CD4-positive, CD25-positive, alpha-beta regulatory T cell (primary cell): ENCODE measurements around the gene MBNL1. TPM values are rescaled to one million over a fixed set of nuclear protein-coding genes. Genes with fewer than 3 reads are reported as not detected.

Source experiments
- ATAC-seq, 2 donors: fragments of 150-1000 bp; cut with Tn5 transposase; one replicate each; pipeline ENCODE4 v1.10.0; 2021; ENCODE audit warnings: low read depth in 2 of 2, moderate number of reproducible peaks in 2 of 2, moderate library complexity in 1 of 2
- DNase-seq, 3 donors: peaks; one replicate each; pipeline versions ENCODE4 v3.0.0 to v3.0.0-alpha.2; 2012 to 2022; ENCODE audit warnings: mixed read lengths in 1 of 3
- H3K27ac ChIP-seq: one replicate; pipeline ENCODE4 v1.7.0; 2013; ENCODE audit warnings: mild to moderate bottlenecking, low read length; ENCODE audit not compliant: insufficient read depth, poor library complexity, severe bottlenecking
- H3K27me3 ChIP-seq: one replicate; pipeline ENCODE4 v1.7.0; 2013; ENCODE audit warnings: low read length; ENCODE audit not compliant: control insufficient read depth, insufficient read depth
- H3K36me3 ChIP-seq: one replicate; pipeline ENCODE4 v1.7.0; 2013; ENCODE audit warnings: mild to moderate bottlenecking, low read length, moderate library complexity; ENCODE audit not compliant: control insufficient read depth, insufficient read depth
- H3K4me1 ChIP-seq: 2 replicates; pipeline ENCODE4 v1.7.0; 2013; ENCODE audit warnings: mild to moderate bottlenecking, low read length; ENCODE audit not compliant: insufficient read depth, control insufficient read depth, poor library complexity, severe bottlenecking
- H3K4me3 ChIP-seq: one replicate; pipeline ENCODE4 v1.7.0; 2013; ENCODE audit warnings: low read depth, mild to moderate bottlenecking, low read length, moderate library complexity
- H3K9me3 ChIP-seq, 2 experiments: 1 replicate in 1 of 2; 2 replicates in 1 of 2; pipeline ENCODE4 v1.7.0; 2013; ENCODE audit warnings: low read length in 2 of 2, mild to moderate bottlenecking in 1 of 2, moderate library complexity in 1 of 2; ENCODE audit not compliant: control insufficient read depth in 2 of 2
- H3K27ac Mint-ChIP-seq, 3 donors: one replicate each; pipeline ENCODE4 v1.8.0; 2020 to 2022; ENCODE audit warnings: mild to moderate bottlenecking in 3 of 3, mixed read lengths in 3 of 3, moderate library complexity in 2 of 3
- H3K27me3 Mint-ChIP-seq: one replicate; pipeline ENCODE4 v1.8.0; 2022; ENCODE audit warnings: mild to moderate bottlenecking, mixed read lengths
- H3K36me3 Mint-ChIP-seq: one replicate; pipeline ENCODE4 v1.8.0; 2020; ENCODE audit warnings: mixed read lengths
- H3K4me1 Mint-ChIP-seq, 4 donors: one replicate each; pipeline ENCODE4 v1.8.0; 2020 to 2022; ENCODE audit warnings: mixed read lengths in 4 of 4, mild to moderate bottlenecking in 1 of 4
- H3K4me3 Mint-ChIP-seq, 4 donors: one replicate each; pipeline ENCODE4 v1.8.0; 2020 to 2022; ENCODE audit warnings: mild to moderate bottlenecking in 4 of 4, mixed read lengths in 4 of 4, moderate library complexity in 3 of 4
- H3K9me3 Mint-ChIP-seq, 7 donors: one replicate each; pipeline ENCODE4 v1.8.0; 2020 to 2022; ENCODE audit warnings: mixed read lengths in 7 of 7, mild to moderate bottlenecking in 3 of 7, moderate library complexity in 2 of 7
- polyA plus RNA-seq, 4 donors: library from polyadenylated mRNA; unstranded; fragments of 300-500 nt; fragmentation: Illumina TruSeq; gene quantifications; one replicate each; pipeline ENCODE4 v1.2.3, GENCODE V29; 2021
- total RNA-seq: library from RNA; stranded (reverse); gene quantifications from one replicate; pipeline ENCODE4 v1.2.3, GENCODE V29; 2022

Gene MBNL1
- total and polyA plus RNA-seq, 5 donors from 2014 or later = 221 to 726 (median 252) TPM

GRCh38 chr3:152322756-152323155, 54.0 kb downstream of the MBNL1 start:
- peak in 1 of 3 donors; percentile 61 for DNase-seq
- peak overlapping the region; percentile 76 for H3K27ac ChIP-seq
- peak overlapping the region; percentile 45 to 83 (median 66) for H3K27ac Mint-ChIP-seq

DNA sequence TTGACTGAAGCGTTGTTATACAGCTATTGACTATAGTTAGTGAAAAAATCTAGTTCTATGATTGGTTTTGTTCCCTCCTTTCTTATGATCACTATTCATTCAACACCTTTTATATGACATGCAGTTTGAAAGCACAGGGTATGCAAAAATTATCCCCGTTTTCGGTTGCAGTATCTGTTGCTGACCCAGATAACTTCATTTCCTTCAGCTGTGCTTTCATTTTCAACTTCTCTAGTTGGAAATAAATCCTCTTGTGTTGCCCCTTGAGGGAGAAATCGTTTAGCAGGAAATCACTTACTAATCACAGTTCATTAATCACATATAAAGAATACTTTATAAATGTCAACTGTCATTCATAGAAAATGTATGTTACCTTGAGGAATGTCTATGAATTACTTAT, 55.1 kb downstream of the MBNL1 start:
- Histone ChIP-seq H3K9me3 (no peaks in the 10 kb centered on the region), H3K4me3 (peak overlapping the region; percentile 77), H3K4me1 (peaks cover 73% of the 10 kb centered on the region), H3K27me3 (no peaks in the 10 kb centered on the region), H3K36me3 (peaks cover 9% of the 10 kb centered on the region), H3K27ac (peak overlapping the region; percentile 76)
- H3K27me3 Mint-ChIP-seq = no peaks in the 10 kb centered on the region
- DNase-seq (peak in 2 of 3 donors; percentile 35 to 69), ATAC-seq (peak; percentile 32 to 40)
- H3K9me3 Mint-ChIP-seq = peaks cover 0 to 1% (median 0%) of the 10 kb centered on the region in 7 donors
- peak overlapping the region; percentile 58 to 60 (median 59) for H3K27ac Mint-ChIP-seq
- peaks cover 61 to 90% (median 75%) of the 10 kb centered on the region in 4 donors for H3K4me1 Mint-ChIP-seq
- peak overlapping the region; percentile 36 to 84 (median 76) for H3K4me3 Mint-ChIP-seq
- peaks cover 22% of the 10 kb centered on the region for H3K36me3 Mint-ChIP-seq

More at GRCh38 chr3:152322756-152323155, 54.0 kb downstream of the MBNL1 start:
- Mint-ChIP-seq H3K4me3 (peak overlapping the region; percentile 25 to 75 (median 60)), H3K4me1 (peaks cover 59 to 91% (median 74%) of the 10 kb centered on the region in 4 donors), H3K9me3 (peaks cover 0 to 1% (median 0%) of the 10 kb centered on the region in 7 donors), H3K36me3 (peaks cover 22% of the 10 kb centered on the region), H3K27me3 (no peaks in the 10 kb centered on the region)
- Histone ChIP-seq H3K27me3 (no peaks in the 10 kb centered on the region), H3K36me3 (peaks cover 9% of the 10 kb centered on the region), H3K4me1 (peaks cover 79% of the 10 kb centered on the region), H3K4me3 (peak overlapping the region; percentile 77), H3K9me3 (no peaks in the 10 kb centered on the region)
- no peak for ATAC-seq

DNA sequence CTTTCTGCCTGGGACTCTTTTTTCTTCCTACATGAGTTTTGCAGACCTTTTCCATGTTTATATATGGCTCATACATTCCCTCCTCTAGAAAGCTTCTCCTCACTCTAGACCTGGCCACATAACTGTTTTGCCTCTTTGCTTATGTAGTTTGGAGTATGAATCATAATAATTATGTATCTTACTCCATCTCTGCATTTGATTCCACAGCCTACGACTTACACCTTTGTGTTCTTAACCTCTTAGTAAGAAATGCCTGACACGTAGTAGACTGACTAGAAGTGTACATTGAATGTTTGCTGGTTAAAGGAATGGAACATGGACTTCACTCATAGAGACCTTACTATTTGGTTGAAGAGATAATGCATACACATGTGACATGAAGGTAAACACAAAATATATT, 56.4 kb downstream of the MBNL1 start:
- Histone ChIP-seq H3K4me1 (peaks cover 73% of the 10 kb centered on the region), H3K27me3 (no peaks in the 10 kb centered on the region), H3K9me3 (no peaks in the 10 kb centered on the region), H3K4me3 (peak overlapping the region; percentile 77), H3K36me3 (peaks cover 6% of the 10 kb centered on the region), H3K27ac (no peak overlapping the region)
- H3K4me3 Mint-ChIP-seq = peak overlapping the region; percentile 34 to 82 (median 52)
- peaks cover 17% of the 10 kb centered on the region for H3K36me3 Mint-ChIP-seq
- no peaks in the 10 kb centered on the region for H3K27me3 Mint-ChIP-seq
- ATAC-seq (no peak), DNase-seq (no peak)
- H3K4me1 Mint-ChIP-seq = peaks cover 52 to 83% (median 70%) of the 10 kb centered on the region in 4 donors
- H3K9me3 Mint-ChIP-seq = peaks cover 0 to 1% (median 0%) of the 10 kb centered on the region in 7 donors
- H3K27ac Mint-ChIP-seq = peak overlapping the region; percentile 6 to 37 (median 12)

DNA sequence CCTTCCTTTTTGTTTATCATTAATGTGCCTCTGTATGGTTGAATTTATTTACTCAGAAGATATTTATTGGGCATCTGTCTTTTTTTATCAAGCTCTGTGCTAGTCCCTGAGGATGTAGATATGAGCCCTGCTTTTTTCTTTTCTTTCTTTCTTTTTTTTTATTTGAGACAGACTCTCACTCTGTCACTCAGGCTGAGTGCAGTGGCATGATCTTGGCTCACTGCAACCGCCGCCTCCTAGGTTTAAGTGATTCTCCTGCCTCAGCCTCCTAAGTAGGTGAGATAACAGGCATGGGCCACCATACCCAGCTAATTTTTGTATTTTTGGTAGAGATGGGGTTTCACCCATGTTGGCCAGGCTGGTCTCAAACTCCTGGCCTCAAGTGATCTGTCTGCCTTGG, 58.5 kb downstream of the MBNL1 start:
- H3K9me3 Mint-ChIP-seq = peaks cover 0 to 1% (median 0%) of the 10 kb centered on the region in 7 donors
- no peaks in the 10 kb centered on the region for H3K27me3 ChIP-seq
- no peak overlapping the region for H3K4me3 ChIP-seq
- H3K36me3 ChIP-seq = peaks cover 5% of the 10 kb centered on the region
- peaks cover 76% of the 10 kb centered on the region for H3K4me1 ChIP-seq
- peaks cover 54 to 86% (median 72%) of the 10 kb centered on the region in 4 donors for H3K4me1 Mint-ChIP-seq
- no peak overlapping the region for H3K27ac ChIP-seq
- peak overlapping the region; percentile 30 to 76 (median 61) for H3K4me3 Mint-ChIP-seq
- peak overlapping the region in 2 of 3 donors; percentile 78 to 89 for H3K27ac Mint-ChIP-seq
- ATAC-seq (no peak), DNase-seq (no peak)
- H3K27me3 Mint-ChIP-seq = no peaks in the 10 kb centered on the region
- peaks cover 19% of the 10 kb centered on the region for H3K36me3 Mint-ChIP-seq
- no peaks in the 10 kb centered on the region for H3K9me3 ChIP-seq

DNA sequence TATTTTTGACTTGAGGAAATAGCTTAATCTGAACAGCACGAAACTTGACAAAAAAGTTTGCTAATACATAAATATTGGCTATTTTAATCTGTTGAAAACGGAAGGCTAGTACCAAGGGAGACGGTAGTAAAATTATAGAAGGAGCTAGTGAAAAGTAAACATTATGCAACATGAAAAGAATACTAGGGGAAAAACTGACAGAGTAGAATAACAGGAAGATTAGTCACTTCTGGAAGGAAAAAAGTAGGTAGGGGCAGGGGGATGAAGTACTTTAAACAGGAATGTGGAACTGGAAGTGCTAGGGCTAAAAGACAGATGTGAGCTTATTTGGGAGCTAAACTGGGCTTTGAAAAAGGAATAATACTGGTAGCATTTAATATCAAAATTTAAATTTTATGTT, 60.1 kb downstream of the MBNL1 start:
- Mint-ChIP-seq H3K4me3 (peak overlapping the region in 2 of 4 donors; percentile 7 to 42), H3K36me3 (peaks cover 19% of the 10 kb centered on the region), H3K27me3 (no peaks in the 10 kb centered on the region), H3K27ac (peak overlapping the region in 2 of 3 donors; percentile 59 to 82), H3K4me1 (peaks cover 57 to 90% (median 75%) of the 10 kb centered on the region in 4 donors), H3K9me3 (peaks cover 0 to 1% (median 0%) of the 10 kb centered on the region in 7 donors)
- Histone ChIP-seq H3K9me3 (no peaks in the 10 kb centered on the region), H3K36me3 (peaks cover 5% of the 10 kb centered on the region), H3K27ac (peak overlapping the region; percentile 41), H3K4me3 (peak overlapping the region; percentile 38), H3K4me1 (peaks cover 75% of the 10 kb centered on the region), H3K27me3 (no peaks in the 10 kb centered on the region)
- ATAC-seq (no peak), DNase-seq (no peak)

- no peak for ATAC-seq
Observed at GRCh38 chr3:152330559-152330958, 61.8 kb downstream of the MBNL1 start.

GRCh38 chr3:152331018-152331541, 62.4 kb downstream of the MBNL1 start:
- Histone ChIP-seq H3K9me3 (no peaks in the 10 kb centered on the region), H3K36me3 (peaks cover 15% of the 10 kb centered on the region), H3K4me3 (peak overlapping the region; percentile 52), H3K4me1 (peaks cover 82% of the 10 kb centered on the region), H3K27me3 (no peaks in the 10 kb centered on the region), H3K27ac (no peak overlapping the region)
- Mint-ChIP-seq H3K9me3 (peaks cover 0 to 3% (median 0%) of the 10 kb centered on the region in 7 donors), H3K4me1 (peaks cover 62 to 91% (median 76%) of the 10 kb centered on the region in 4 donors), H3K36me3 (peaks cover 28% of the 10 kb centered on the region), H3K27ac (peak overlapping the region; percentile 66 to 96 (median 68)), H3K27me3 (no peaks in the 10 kb centered on the region), H3K4me3 (peak overlapping the region; percentile 42 to 74 (median 61))
- no peak for ATAC-seq
- DNase-seq = no peak

More at GRCh38 chr3:152330559-152330958, 61.8 kb downstream of the MBNL1 start:
- peaks cover 29% of the 10 kb centered on the region for H3K36me3 Mint-ChIP-seq
- peaks cover 77% of the 10 kb centered on the region for H3K4me1 ChIP-seq
- H3K27me3 ChIP-seq = no peaks in the 10 kb centered on the region
- no peaks in the 10 kb centered on the region for H3K9me3 ChIP-seq
- no peak for DNase-seq
- H3K36me3 ChIP-seq = peaks cover 13% of the 10 kb centered on the region
- peak overlapping the region in 2 of 3 donors; percentile 66 to 68 for H3K27ac Mint-ChIP-seq
- peak overlapping the region; percentile 23 to 82 (median 62) for H3K4me3 Mint-ChIP-seq
- peaks cover 62 to 91% (median 76%) of the 10 kb centered on the region in 4 donors for H3K4me1 Mint-ChIP-seq
- H3K27me3 Mint-ChIP-seq = no peaks in the 10 kb centered on the region
- peaks cover 0 to 3% (median 0%) of the 10 kb centered on the region in 7 donors for H3K9me3 Mint-ChIP-seq
- H3K27ac ChIP-seq = peak overlapping the region; percentile 59
- peak overlapping the region; percentile 52 for H3K4me3 ChIP-seq
